GM12864 (cell line): Measurements from ENCODE around the gene MSMP.

Experiments used
- DNase-seq: peaks from one replicate; pipeline ENCODE4 v3.0.0-alpha.2; 2011; ENCODE audit warnings: low read depth
- H3K4me3 ChIP-seq: 2 replicates; pipeline ENCODE4 v1.5.1; 2011; ENCODE audit warnings: mild to moderate bottlenecking, low read depth, low read length, control low read depth
- TF ChIP-seq, protein P1 (sequence below): IDR thresholded peaks from 2 replicates; pipeline ENCODE4 v1.5.1; 2011; ENCODE audit warnings: low read depth, mild to moderate bottlenecking, moderate library complexity, low read length, control low read depth, inconsistent platforms; ENCODE audit errors: missing control alignments

MSMP gene

DNA sequence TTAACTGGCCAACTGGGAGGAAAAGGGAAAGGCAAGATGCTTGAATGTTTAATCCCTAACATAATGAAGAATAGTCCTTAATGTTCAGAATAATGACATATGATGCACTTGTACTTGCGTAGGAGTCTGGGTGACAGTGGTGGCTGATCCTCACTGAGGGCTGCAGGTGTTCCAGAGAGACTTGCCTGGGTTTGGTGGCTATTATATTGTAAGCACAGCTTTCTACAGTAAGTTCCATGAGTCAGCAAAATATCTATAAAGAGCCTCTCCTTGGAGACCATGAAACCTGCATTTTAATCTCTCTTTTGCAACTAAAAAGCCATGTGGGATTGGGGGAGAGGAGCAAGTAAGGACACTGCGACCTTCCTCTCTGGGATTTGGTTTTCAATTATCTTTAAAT, 35.5 kb upstream of the MSMP start:
- DNase-seq = no peak
- TF ChIP-seq, protein P1, sequence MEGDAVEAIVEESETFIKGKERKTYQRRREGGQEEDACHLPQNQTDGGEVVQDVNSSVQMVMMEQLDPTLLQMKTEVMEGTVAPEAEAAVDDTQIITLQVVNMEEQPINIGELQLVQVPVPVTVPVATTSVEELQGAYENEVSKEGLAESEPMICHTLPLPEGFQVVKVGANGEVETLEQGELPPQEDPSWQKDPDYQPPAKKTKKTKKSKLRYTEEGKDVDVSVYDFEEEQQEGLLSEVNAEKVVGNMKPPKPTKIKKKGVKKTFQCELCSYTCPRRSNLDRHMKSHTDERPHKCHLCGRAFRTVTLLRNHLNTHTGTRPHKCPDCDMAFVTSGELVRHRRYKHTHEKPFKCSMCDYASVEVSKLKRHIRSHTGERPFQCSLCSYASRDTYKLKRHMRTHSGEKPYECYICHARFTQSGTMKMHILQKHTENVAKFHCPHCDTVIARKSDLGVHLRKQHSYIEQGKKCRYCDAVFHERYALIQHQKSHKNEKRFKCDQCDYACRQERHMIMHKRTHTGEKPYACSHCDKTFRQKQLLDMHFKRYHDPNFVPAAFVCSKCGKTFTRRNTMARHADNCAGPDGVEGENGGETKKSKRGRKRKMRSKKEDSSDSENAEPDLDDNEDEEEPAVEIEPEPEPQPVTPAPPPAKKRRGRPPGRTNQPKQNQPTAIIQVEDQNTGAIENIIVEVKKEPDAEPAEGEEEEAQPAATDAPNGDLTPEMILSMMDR = no peak
- H3K4me3 ChIP-seq = no peak overlapping the region

DNA sequence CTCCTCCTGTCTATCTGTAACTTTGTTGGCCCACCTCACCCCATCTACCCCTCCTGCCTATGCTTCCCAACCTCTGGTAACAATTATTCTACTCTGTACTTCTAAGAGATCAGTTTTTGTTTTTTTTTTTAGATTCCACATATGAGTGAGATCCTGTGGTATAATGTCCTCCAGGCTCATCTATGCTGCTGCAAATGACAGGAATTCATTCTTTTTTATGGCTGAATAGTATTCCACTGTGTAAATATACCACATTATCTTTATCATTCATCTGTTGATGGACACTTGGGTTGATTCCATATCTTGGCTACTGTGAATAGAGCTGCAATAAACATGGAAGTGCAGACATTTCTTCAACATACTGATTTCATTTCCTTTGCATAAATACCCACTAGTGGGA, 29.3 kb upstream of the MSMP start:
- H3K4me3 ChIP-seq = no peak overlapping the region
- no peak for DNase-seq
- TF ChIP-seq, protein P1 = no peak

DNA sequence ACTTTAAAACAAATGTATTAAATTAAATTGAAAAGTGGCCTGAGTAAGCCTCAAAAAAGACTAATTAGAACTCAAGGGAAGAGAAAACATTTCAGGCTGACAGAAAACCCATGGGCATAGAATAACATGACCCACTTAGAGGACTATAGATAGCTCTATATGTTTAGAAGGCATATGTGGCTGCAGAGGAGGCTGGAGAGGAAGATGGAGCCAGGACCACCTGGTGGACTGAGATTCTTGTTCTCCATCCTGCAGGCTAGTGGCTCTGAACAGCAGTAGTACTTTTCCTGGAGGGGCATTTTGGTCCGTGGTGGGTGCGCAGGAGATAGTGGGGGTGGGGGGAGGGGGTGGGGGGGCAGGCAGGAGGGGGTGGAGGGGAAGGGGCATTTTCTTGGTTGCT, 27.0 kb upstream of the MSMP start:
- no peak overlapping the region for H3K4me3 ChIP-seq
- no peak for DNase-seq
- TF ChIP-seq, protein P1 = no peak

DNA sequence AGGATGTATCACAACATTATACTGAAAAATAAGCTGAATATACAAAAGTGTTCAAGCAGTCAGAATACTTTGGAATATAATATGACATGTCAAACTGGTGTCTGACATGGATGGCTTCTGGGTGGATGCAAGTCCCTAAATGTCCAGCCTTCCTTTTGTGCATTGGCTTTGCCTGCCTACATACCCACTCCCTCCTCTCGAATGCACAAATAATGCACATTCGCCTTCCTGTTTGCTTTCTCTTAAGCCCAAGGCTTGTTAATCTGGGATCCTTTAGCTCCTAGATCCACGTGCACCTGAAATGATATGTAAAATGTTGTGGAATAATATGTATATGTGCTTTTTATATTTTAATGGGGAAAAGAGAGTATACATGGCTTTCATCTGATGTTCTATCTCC, 24.4 kb upstream of the MSMP start:
- no peak overlapping the region for H3K4me3 ChIP-seq
- TF ChIP-seq, protein P1 = no peak
- no peak for DNase-seq

DNA sequence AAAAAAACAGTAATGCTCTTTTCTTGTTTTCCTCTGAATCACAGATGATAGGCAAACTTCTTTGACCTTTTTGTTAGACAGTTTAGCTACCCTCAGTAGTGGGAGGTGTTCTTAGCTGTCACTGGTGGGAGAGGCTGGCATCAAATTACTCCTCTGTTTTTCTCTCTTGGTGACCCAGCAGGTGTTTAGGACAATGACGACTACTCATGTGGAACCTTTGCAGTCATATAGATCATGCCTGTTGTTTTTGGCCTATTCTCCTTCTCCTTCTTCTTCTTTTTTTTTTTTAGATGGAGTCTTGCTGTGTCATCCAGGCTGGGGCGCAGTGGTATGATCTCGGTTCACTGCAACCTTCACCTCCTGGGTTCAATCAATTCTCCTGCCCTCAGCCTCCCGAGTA, 21.9 kb upstream of the MSMP start:
- no peak for DNase-seq
- no peak overlapping the region for H3K4me3 ChIP-seq
- TF ChIP-seq, protein P1 = no peak

DNA sequence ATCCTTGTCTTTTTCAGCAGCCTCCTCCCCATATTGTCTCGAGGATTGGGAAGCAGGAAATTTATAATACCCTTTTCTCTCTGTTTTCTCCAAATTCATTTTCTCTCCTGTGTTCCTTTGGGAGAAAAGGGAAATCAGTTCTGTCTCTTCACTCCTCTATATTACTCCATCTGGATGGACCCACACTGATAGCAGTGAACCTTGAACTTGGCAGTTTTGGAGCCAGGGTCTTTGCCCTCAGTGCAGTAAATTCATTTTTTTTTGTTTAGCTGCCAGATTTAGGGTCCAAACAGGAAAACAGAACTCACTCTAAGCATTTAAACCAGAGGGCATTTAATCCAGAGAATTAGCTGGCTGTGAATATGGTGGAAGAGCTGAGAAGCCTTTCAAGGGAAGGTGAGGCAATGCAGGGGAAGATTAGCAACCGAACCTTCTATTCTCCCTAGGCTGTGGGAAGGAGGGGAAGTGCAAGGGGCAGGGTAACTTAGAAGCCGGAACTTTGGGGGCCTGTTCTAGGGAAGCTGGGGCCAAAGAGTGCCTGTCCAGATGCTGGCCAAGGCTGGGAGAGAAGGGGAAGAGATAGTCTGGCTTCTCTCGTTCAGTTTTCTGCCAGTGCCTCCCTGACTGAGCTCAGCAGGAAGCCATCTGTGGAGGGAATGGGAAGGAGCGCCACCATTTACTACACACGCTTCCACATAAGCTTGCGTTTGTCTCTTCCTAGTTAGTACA, 21.0 kb upstream of the MSMP start:
- TF ChIP-seq, protein P1 = no peak
- no peak overlapping the region for H3K4me3 ChIP-seq
- no peak for DNase-seq

DNA sequence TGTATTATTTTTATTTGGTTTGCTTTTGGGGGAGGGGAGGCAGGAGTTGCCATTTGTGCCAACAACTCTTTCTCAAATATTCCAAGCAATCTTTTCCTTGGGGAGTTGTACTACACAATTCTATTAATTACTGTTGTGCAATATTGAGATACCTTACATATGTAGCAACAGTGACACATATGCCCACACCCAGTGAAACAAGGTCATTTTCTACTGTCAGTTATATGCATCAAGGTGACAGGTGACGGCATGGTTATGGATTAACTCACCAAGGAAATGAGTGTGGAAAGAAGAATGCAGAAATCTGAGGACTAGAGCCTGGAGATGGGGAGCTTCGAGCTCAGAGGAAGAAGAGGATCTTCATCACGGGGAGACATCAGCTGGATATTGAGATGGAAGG, 17.9 kb upstream of the MSMP start:
- H3K4me3 ChIP-seq = no peak overlapping the region
- TF ChIP-seq, protein P1 = no peak
- no peak for DNase-seq
